Astrocyte of the cerebellum (primary cell): ENCODE data around the gene TATDN2.

Source experiments
- DNase-seq: peaks from one replicate; pipeline ENCODE4 v3.0.0-alpha.2; 2011; ENCODE audit warnings: low read depth
- H3K4me3 ChIP-seq: 2 replicates; pipeline ENCODE4 v1.5.1; 2011; ENCODE audit warnings: mild to moderate bottlenecking, low read depth, low read length, moderate library complexity
- CTCF ChIP-seq: IDR thresholded peaks from 2 replicates; pipeline ENCODE4 v1.5.1; 2012; ENCODE audit warnings: low read length, low read depth, moderate library complexity, mild to moderate bottlenecking; ENCODE audit errors: missing control alignments
- in situ Hi-C: cut with HindIII; loops from 2 replicates; pipeline ENCODE4 v1.10.0; 2017; ENCODE audit warnings: low sequenced_read_pairs

Gene TATDN2

GRCh38 chr3:10304905-10305304 is 56.6 kb downstream of the TATDN2 start:
- TF ChIP-seq CTCF: no peak
- no peak for DNase-seq
- in situ Hi-C loops: no loop called here

GRCh38 chr3:10305331-10305902 is 57.2 kb downstream of the TATDN2 start:
- TF ChIP-seq CTCF: no peak
- no peak for DNase-seq
- no peak overlapping the region for H3K4me3 ChIP-seq
- in situ Hi-C loops: no loop called here

More at GRCh38 chr3:10304905-10305304, 56.6 kb downstream of the TATDN2 start:
- H3K4me3 ChIP-seq: no peak overlapping the region

GRCh38 chr3:10306156-10306555 is 57.9 kb downstream of the TATDN2 start:
- in situ Hi-C loops: no loop called here
- no peak for DNase-seq
- H3K4me3 ChIP-seq: no peak overlapping the region
- no peak for TF ChIP-seq CTCF

DNA sequence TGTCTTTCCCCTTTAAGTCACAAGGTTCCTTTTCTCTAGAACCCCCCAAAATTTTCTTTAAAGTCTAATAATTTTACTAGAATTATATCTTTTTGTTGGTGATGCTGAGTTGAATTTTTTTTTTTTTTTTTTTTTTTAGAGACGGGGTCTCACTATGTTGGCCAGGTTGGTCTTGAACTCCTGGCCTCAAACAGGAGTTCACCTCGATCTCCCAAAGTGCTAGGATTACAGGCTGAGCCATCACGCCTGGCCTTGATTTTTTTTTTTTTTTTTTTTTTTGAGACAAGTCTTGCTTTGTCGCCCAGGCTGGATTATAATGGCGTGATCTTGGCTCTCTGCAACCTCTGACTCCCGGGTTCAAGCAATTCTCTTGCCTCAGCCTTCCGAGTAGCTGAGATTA is 60.4 kb downstream of the TATDN2 start:
- in situ Hi-C loops: no loop called here
- no peak overlapping the region for H3K4me3 ChIP-seq
- no peak for DNase-seq
- no peak for TF ChIP-seq CTCF

DNA sequence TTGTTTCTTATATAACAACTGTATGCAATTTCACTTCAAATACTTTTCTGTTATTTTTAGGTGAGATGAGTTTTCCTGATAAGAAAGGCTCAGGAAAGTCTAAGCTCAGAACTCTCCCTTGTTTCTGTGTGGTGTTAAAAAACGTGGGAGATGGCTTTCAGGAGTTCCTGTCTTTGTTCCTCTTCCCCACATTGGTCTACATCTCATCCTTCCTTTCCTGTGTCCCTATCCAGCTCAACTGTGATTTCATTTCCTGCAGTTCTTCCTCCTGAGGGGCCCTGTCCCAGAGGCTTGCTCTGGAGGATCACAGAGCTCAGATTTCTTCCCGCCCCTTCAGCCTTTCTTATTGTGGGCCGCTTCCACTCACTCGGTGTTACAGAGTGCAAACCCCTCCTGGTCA is 61.5 kb downstream of the TATDN2 start:
- in situ Hi-C loops: no loop called here
- no peak for DNase-seq
- no peak for TF ChIP-seq CTCF
- H3K4me3 ChIP-seq: no peak overlapping the region

DNA sequence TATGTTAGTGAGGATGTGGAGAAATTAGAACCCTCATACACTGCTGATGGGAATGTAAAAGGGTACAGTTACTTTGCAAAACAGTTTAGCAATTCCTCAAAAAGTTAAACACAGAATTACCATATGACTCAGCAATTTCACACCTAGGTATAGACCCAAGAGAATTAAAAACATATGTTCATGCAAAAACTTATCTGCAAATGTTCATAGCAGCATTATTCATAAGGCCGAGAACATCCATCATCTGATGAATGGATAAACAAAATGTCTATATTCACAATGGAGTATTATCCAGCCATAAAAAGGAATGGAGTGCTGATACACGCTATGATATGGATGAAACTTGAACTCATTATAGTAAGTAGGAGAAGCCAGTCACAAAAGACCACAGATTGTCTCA is 62.3 kb downstream of the TATDN2 start:
- no peak for DNase-seq
- TF ChIP-seq CTCF: no peak

GRCh38 chr3:10311710-10312109 is 63.5 kb downstream of the TATDN2 start:
- DNase-seq: no peak
- no peak for TF ChIP-seq CTCF
- in situ Hi-C loops: no loop called here
- H3K4me3 ChIP-seq: no peak overlapping the region

More for the DNA sequence above, 62.3 kb downstream of the TATDN2 start:
- in situ Hi-C loops: no loop called here
- H3K4me3 ChIP-seq: no peak overlapping the region
